ENCODE data around the gene PTPN14. TPM values are rescaled to one million over a fixed set of nuclear protein-coding genes. Genes with fewer than 3 reads are reported as not detected.

Gene PTPN14
- total and polyA plus RNA-seq, 2 of the 8 experiments (the other 6 are each of a cell fraction or from before 2014, with no cell fraction given) = 14.4 to 93.6 TPM

GRCh38 chr1:214545293-214545692 lies 6.1 kb downstream of the PTPN14 start (continued):
- no peak for TF ChIP-seq CHD7 (IDR thresholded peaks at IDR 0.05; ENCODE audit: insufficient replicate concordance, low read length)
- TF ChIP-seq RXRA (IDR thresholded peaks at IDR 0.05; ENCODE audit: insufficient read depth, low read depth, low read length) = no peak
